IMR-90 (cell line): ENCODE results near the gene DTD1. TPM values are rescaled to one million over a fixed set of nuclear protein-coding genes. Genes with fewer than 3 reads are reported as not detected.

Source experiments
- ATAC-seq: fragments of 200-7000 bp; cut with Tn5 transposase; 2 replicates; pipeline ENCODE4 v1.9.1; 2020; ENCODE audit warnings: low read depth, mild to moderate bottlenecking, moderate library complexity
- BruUV-seq: library from RNA; stranded (reverse); fragments of 400-500 nt; replicated peaks from 2 replicates; lab custom pipeline; 2021; lab: Mats Ljungman, UMichigan
- CTCF ChIA-PET: fragments of 300-600 bp; formaldehyde crosslinking; extraction: SDS; loops from one replicate; lab custom pipeline; 2021; ENCODE audit warnings: antibody characterized with exemption; lab: Yijun Ruan, JAX
- POLR2A ChIA-PET: fragments of 300-600 bp; sonication (Branson Sonifier 250); formaldehyde crosslinking; loops from one replicate; lab custom pipeline; 2022; ENCODE audit warnings: antibody characterized with exemption; ENCODE audit not compliant: unreplicated experiment; lab: Charles Lee
- DNase-seq: peaks from one replicate; pipeline ENCODE4 v3.0.0; 2013
- H2AFZ ChIP-seq: replicated peaks from 2 replicates; pipeline ENCODE3; 2013; ENCODE audit warnings: low read length, mild to moderate bottlenecking; ENCODE audit not compliant: poor library complexity
- H2AK5ac ChIP-seq: 2 replicates; pipeline ENCODE4 v1.6.1; 2013; ENCODE audit warnings: low read depth, low read length, inconsistent platforms
- H2AK9ac ChIP-seq: replicated peaks from 2 replicates; pipeline ENCODE3; 2013; ENCODE audit warnings: mild to moderate bottlenecking, low read depth, low read length, moderate library complexity; ENCODE audit not compliant: poor library complexity
- H2BK120ac ChIP-seq: 2 replicates; pipeline ENCODE4 v1.6.1; 2013; ENCODE audit warnings: low read depth, low read length, inconsistent platforms
- H2BK15ac ChIP-seq: 3 replicates; pipeline ENCODE4 v1.6.1; 2013; ENCODE audit warnings: low read depth, low read length, inconsistent platforms
- H2BK20ac ChIP-seq: 2 replicates; pipeline ENCODE4 v1.6.1; 2013; ENCODE audit warnings: low read depth, mild to moderate bottlenecking, inconsistent platforms, low read length, moderate library complexity
- H2BK5ac ChIP-seq: 2 replicates; pipeline ENCODE4 v1.6.1; 2013; ENCODE audit warnings: mild to moderate bottlenecking, low read depth, low read length, inconsistent platforms; ENCODE audit not compliant: poor library complexity, severe bottlenecking
- H3K14ac ChIP-seq: replicated peaks from 2 replicates; pipeline ENCODE4 v1.6.1; 2013; ENCODE audit warnings: low read depth, low read length, inconsistent platforms
- H3K18ac ChIP-seq: 2 replicates; pipeline ENCODE4 v1.6.1; 2013; ENCODE audit warnings: low read depth, low read length, control low read depth
- H3K23ac ChIP-seq: 2 replicates; pipeline ENCODE4 v1.6.1; 2013; ENCODE audit warnings: low read depth, low read length, inconsistent platforms
- H3K27ac ChIP-seq: 2 replicates; pipeline ENCODE4 v1.5.1; 2013; ENCODE audit warnings: mild to moderate bottlenecking, control low read depth, low read length; ENCODE audit not compliant: insufficient read depth
- H3K27me3 ChIP-seq: 2 replicates; pipeline ENCODE4 v1.6.1; 2013; ENCODE audit warnings: low read length; ENCODE audit not compliant: control insufficient read depth, insufficient read depth
- H3K36me3 ChIP-seq: 2 replicates; pipeline ENCODE4 v1.6.1; 2013; ENCODE audit warnings: low read length, mixed read lengths; ENCODE audit not compliant: control insufficient read depth, insufficient read depth
- H3K4ac ChIP-seq: 2 replicates; pipeline ENCODE4 v1.6.1; 2013; ENCODE audit warnings: low read depth, low read length, inconsistent platforms
- H3K4me1 ChIP-seq: 2 replicates; pipeline ENCODE4 v1.6.1; 2013; ENCODE audit warnings: low read length, mixed read lengths; ENCODE audit not compliant: control insufficient read depth, insufficient read depth
- H3K4me2 ChIP-seq: 2 replicates; pipeline ENCODE4 v1.6.1; 2013; ENCODE audit warnings: low read depth, mild to moderate bottlenecking, control low read depth, low read length, moderate library complexity
- H3K4me3 ChIP-seq: 2 replicates; pipeline ENCODE4 v1.5.1; 2013; ENCODE audit warnings: low read depth, mild to moderate bottlenecking, control low read depth, low read length, moderate library complexity; ENCODE audit not compliant: insufficient read depth
- H3K56ac ChIP-seq: 2 replicates; pipeline ENCODE4 v1.6.1; 2013; ENCODE audit warnings: low read length, inconsistent platforms; ENCODE audit not compliant: insufficient read depth; ENCODE audit errors: extremely low read depth
- H3K79me1 ChIP-seq, 2 experiments: 2 replicates each; pipeline ENCODE4 v1.6.1; 2013; ENCODE audit warnings: low read length in 2 of 2, inconsistent platforms in 1 of 2, low read depth in 1 of 2
- H3K9ac ChIP-seq: 2 replicates; pipeline ENCODE4 v1.6.1; 2013; ENCODE audit warnings: low read depth, low read length, control low read depth
- H3K9me1 ChIP-seq: 2 replicates; pipeline ENCODE4 v1.6.1; 2013; ENCODE audit warnings: low read length, inconsistent platforms; ENCODE audit not compliant: insufficient read depth
- H3K9me3 ChIP-seq: 2 replicates; pipeline ENCODE4 v1.6.1; 2013; ENCODE audit warnings: low read length; ENCODE audit not compliant: control insufficient read depth, insufficient read depth
- H4K20me1 ChIP-seq: 2 replicates; pipeline ENCODE4 v1.6.1; 2013; ENCODE audit warnings: low read length, inconsistent platforms; ENCODE audit not compliant: insufficient read depth
- H4K5ac ChIP-seq: 2 replicates; pipeline ENCODE4 v1.6.1; 2013; ENCODE audit warnings: mild to moderate bottlenecking, low read depth, low read length, control low read depth
- H4K8ac ChIP-seq, 2 experiments: 2 replicates each; pipeline ENCODE4 v1.6.1; 2013; ENCODE audit warnings: low read depth in 2 of 2, low read length in 2 of 2, control low read depth in 1 of 2, inconsistent platforms in 1 of 2
- H4K91ac ChIP-seq: 2 replicates; pipeline ENCODE4 v1.6.1; 2013; ENCODE audit warnings: low read depth, low read length, inconsistent platforms; ENCODE audit not compliant: insufficient read depth
- BHLHE40 ChIP-seq: fragments of 150-350 bp; IDR thresholded peaks from 2 replicates; pipeline ENCODE4 v1.6.1; 2016; ENCODE audit warnings: mild to moderate bottlenecking, low read depth, low read length
- CEBPB ChIP-seq: IDR thresholded peaks from 2 replicates; pipeline ENCODE4 v1.6.1; 2012; ENCODE audit warnings: low read depth, low read length, improper control_type of control experiment
- CHD1 ChIP-seq: IDR thresholded peaks from 2 replicates; pipeline ENCODE4 v1.6.1; 2012; ENCODE audit warnings: low read depth, low read length, improper control_type of control experiment
- FOS ChIP-seq: fragments of 150-350 bp; IDR thresholded peaks from 2 replicates; pipeline ENCODE4 v1.6.1; 2016; ENCODE audit warnings: low read depth, low read length
- MAFK ChIP-seq: IDR thresholded peaks from 2 replicates; pipeline ENCODE4 v1.6.1; 2012; ENCODE audit warnings: low read depth, low read length, improper control_type of control experiment
- MAZ ChIP-seq: IDR thresholded peaks from 2 replicates; pipeline ENCODE4 v1.6.1; 2012; ENCODE audit warnings: low read depth, mild to moderate bottlenecking, low read length, improper control_type of control experiment, moderate library complexity, borderline replicate concordance
- MXI1 ChIP-seq: IDR thresholded peaks from 2 replicates; pipeline ENCODE4 v1.6.1; 2012; ENCODE audit warnings: low read depth, mild to moderate bottlenecking, low read length, moderate library complexity, borderline replicate concordance
- NFE2L2 ChIP-seq: fragments of 150-350 bp; IDR thresholded peaks from 2 replicates; pipeline ENCODE4 v1.6.1; 2016; ENCODE audit warnings: low read depth, mild to moderate bottlenecking, low read length
- POLR2A ChIP-seq: IDR thresholded peaks from 2 replicates; pipeline ENCODE4 v1.6.1; 2012; ENCODE audit warnings: mild to moderate bottlenecking, low read depth, low read length
- RAD21 ChIP-seq: IDR thresholded peaks from 2 replicates; pipeline ENCODE4 v1.6.1; 2012; ENCODE audit warnings: low read length, improper control_type of control experiment
- RCOR1 ChIP-seq: IDR thresholded peaks from 2 replicates; pipeline ENCODE4 v1.6.1; 2012; ENCODE audit warnings: mild to moderate bottlenecking, low read length, improper control_type of control experiment; ENCODE audit not compliant: insufficient replicate concordance
- RFX5 ChIP-seq: IDR thresholded peaks from 2 replicates; pipeline ENCODE4 v1.8.0; 2012; ENCODE audit warnings: low read depth, mild to moderate bottlenecking, low read length, moderate library complexity
- SMC3 ChIP-seq: fragments of 150-350 bp; IDR thresholded peaks from 2 replicates; pipeline ENCODE4 v1.6.1; 2016; ENCODE audit warnings: low read depth, mild to moderate bottlenecking, antibody characterized with exemption, low read length, moderate library complexity
- USF2 ChIP-seq: fragments of 150-350 bp; IDR thresholded peaks from 2 replicates; pipeline ENCODE4 v1.6.1; 2017; ENCODE audit warnings: mild to moderate bottlenecking, antibody characterized with exemption, low read length, low read depth
- WGBS, 2 experiments: methylation state at CpG; one replicate each; pipeline versions ENCODE4 v1.1.5 to v1.1.7; 2013; ENCODE audit warnings: missing lambda C conversion rate in 2 of 2; ENCODE audit not compliant: insufficient read length in 1 of 2; ENCODE audit errors: extremely low coverage in 2 of 2; 5-methylcytosine and 5-hydroxymethylcytosine counted together
- dilution Hi-C: fragments of 300-500 bp; cut with HindIII; formaldehyde crosslinking; loops from one replicate; pipeline ENCODE4 v1.14.3; 2018; ENCODE audit warnings: low sequenced_read_pairs; ENCODE audit not compliant: unreplicated experiment
- in situ Hi-C: fragments of 300-500 bp; cut with MboI; formaldehyde crosslinking; loops from 3 replicates; pipeline ENCODE4 v1.14.3; 2019; ENCODE audit warnings: low sequenced_read_pairs, inconsistent platforms, mixed read lengths
- intact Hi-C: fragments of 100-400 bp; cut with micrococcal nuclease; formaldehyde crosslinking; loops from 2 replicates; pipeline ENCODE4 v1.10.0; 2022
- polyA plus RNA-seq, 3 experiments: library from polyadenylated mRNA; depleted of rRNA; stranded (reverse); fragments of >200 nt; gene quantifications; 2 replicates each; pipeline ENCODE4 v1.2.3, GENCODE V29; 2012; ENCODE audit warnings: low replicate concordance in 1 of 3
- total RNA-seq: library from RNA; depleted of rRNA; stranded (reverse); fragments of >200 nt; gene quantifications from 2 replicates; pipeline ENCODE4 v1.2.3, GENCODE V29; 2012
- TF ChIP-seq, protein P1 (sequence below): fragments of 150-350 bp; IDR thresholded peaks from 2 replicates; pipeline ENCODE4 v1.6.1; 2016; ENCODE audit warnings: low read depth, mild to moderate bottlenecking, low read length, moderate library complexity, borderline replicate concordance
- TF ChIP-seq, protein P2 (sequence below): conservative IDR thresholded peaks from 2 replicates; pipeline ENCODE4 v1.5.1; 2012; ENCODE audit warnings: mild to moderate bottlenecking, low read depth, low read length, improper control_type of control experiment

DTD1 gene
- total and polyA plus RNA-seq, 2 of the 4 experiments (the other 2 are of a cell fraction): 73.1 to 101 TPM

DNA sequence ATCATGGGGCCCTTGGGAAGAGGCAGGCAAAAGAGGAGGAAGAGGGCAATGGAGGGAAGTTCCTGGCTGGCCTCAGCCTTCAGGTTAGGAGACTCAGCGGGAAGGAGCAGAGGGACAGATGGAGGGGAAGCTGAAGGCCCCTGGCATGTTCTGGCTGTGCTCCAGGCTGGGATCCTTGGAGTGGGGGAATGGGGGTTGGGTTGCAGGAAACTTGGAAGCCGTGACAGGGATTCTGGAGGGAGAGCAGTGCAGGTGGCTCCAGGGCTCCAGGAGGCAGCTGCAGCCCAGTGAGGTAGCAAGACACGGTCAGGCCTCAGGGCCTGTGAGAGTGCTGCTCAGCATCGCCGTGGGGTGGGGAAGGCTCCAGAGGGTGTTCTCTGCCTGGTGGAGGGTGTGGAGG, 161.1 kb downstream of the DTD1 start:
- DNase-seq (no peak), ATAC-seq (no peak)
- no peak overlapping the region for H3K56ac ChIP-seq
- 100% methylated on average over 1 of the region's 5 CpGs; no CpG with 5 or more reads in 1 of the 2 experiments for WGBS, 2 experiments
- BruUV-seq: no TSS peak
- no peak overlapping the region for H3K27ac ChIP-seq
- H3K4ac ChIP-seq: no peak overlapping the region
- no peak overlapping the region for H2BK120ac ChIP-seq
- H3K4me2 ChIP-seq: no peak overlapping the region
- H2BK5ac ChIP-seq: no peak overlapping the region
- H3K4me1 ChIP-seq: no peaks in the 10 kb centered on the region
- no peak overlapping the region for H3K23ac ChIP-seq
- H2AK5ac ChIP-seq: no peak overlapping the region
- H3K9me1 ChIP-seq: no peaks in the 10 kb centered on the region
- H3K4me3 ChIP-seq: no peak overlapping the region
- ChIA-PET POLR2A (no interaction called here), CTCF (no interaction called here)
- H4K20me1 ChIP-seq: no peaks in the 10 kb centered on the region
- no peak overlapping the region for H3K14ac ChIP-seq
- dilution Hi-C loops (no loop called here), in situ Hi-C loops (no loop called here), intact Hi-C loops (no loop called here)
- no peak overlapping the region for H3K9ac ChIP-seq
- no peak overlapping the region for H4K5ac ChIP-seq
- no peaks in the 10 kb centered on the region for H3K9me3 ChIP-seq
- H2AK9ac ChIP-seq: no peak overlapping the region
- H3K79me1 ChIP-seq: peaks cover 0 to 3% of the 10 kb centered on the region in 2 experiments; a peak in 2 of 4 replicates
- H2BK20ac ChIP-seq: no peak overlapping the region
- peaks cover 9% of the 10 kb centered on the region for H3K36me3 ChIP-seq
- H3K27me3 ChIP-seq: no peaks in the 10 kb centered on the region
- TF ChIP-seq SMC3: no peak
- TF ChIP-seq CHD1: no peak
- TF ChIP-seq, protein P1, sequence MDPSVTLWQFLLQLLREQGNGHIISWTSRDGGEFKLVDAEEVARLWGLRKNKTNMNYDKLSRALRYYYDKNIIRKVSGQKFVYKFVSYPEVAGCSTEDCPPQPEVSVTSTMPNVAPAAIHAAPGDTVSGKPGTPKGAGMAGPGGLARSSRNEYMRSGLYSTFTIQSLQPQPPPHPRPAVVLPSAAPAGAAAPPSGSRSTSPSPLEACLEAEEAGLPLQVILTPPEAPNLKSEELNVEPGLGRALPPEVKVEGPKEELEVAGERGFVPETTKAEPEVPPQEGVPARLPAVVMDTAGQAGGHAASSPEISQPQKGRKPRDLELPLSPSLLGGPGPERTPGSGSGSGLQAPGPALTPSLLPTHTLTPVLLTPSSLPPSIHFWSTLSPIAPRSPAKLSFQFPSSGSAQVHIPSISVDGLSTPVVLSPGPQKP: no peak
- no peak for TF ChIP-seq RAD21
- no peak for TF ChIP-seq RFX5
- TF ChIP-seq POLR2A: no peak
- no peak for TF ChIP-seq CEBPB
- TF ChIP-seq, protein P2, sequence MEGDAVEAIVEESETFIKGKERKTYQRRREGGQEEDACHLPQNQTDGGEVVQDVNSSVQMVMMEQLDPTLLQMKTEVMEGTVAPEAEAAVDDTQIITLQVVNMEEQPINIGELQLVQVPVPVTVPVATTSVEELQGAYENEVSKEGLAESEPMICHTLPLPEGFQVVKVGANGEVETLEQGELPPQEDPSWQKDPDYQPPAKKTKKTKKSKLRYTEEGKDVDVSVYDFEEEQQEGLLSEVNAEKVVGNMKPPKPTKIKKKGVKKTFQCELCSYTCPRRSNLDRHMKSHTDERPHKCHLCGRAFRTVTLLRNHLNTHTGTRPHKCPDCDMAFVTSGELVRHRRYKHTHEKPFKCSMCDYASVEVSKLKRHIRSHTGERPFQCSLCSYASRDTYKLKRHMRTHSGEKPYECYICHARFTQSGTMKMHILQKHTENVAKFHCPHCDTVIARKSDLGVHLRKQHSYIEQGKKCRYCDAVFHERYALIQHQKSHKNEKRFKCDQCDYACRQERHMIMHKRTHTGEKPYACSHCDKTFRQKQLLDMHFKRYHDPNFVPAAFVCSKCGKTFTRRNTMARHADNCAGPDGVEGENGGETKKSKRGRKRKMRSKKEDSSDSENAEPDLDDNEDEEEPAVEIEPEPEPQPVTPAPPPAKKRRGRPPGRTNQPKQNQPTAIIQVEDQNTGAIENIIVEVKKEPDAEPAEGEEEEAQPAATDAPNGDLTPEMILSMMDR: no peak
- no peak for TF ChIP-seq FOS
- no peak for TF ChIP-seq USF2
- no peak for TF ChIP-seq RCOR1
- no peak for TF ChIP-seq MXI1
- TF ChIP-seq NFE2L2: no peak
- no peak for TF ChIP-seq BHLHE40
- TF ChIP-seq MAZ: no peak
- TF ChIP-seq MAFK: no peak
- H4K8ac ChIP-seq: no peak overlapping the region
- no peak overlapping the region for H2BK15ac ChIP-seq
- H3K18ac ChIP-seq: no peak overlapping the region
- H4K91ac ChIP-seq: no peak overlapping the region
- H2AFZ ChIP-seq: no peak overlapping the region
